Astrocyte of the spinal cord (primary cell): ENCODE results near the gene ERBB4.

Source experiments
- DNase-seq: peaks from one replicate; pipeline ENCODE4 v3.0.0; 2011; ENCODE audit warnings: low read depth, low spot score
- H3K4me3 ChIP-seq: 2 replicates; pipeline ENCODE4 v1.5.1; 2011; ENCODE audit warnings: low read depth, mild to moderate bottlenecking, low read length, moderate library complexity
- in situ Hi-C: cut with HindIII; loops from 2 replicates; pipeline ENCODE4 v1.10.0; 2017; ENCODE audit warnings: low sequenced_read_pairs
- TF ChIP-seq, protein P1 (sequence below): IDR thresholded peaks from 2 replicates; pipeline ENCODE4 v1.5.1; 2012; ENCODE audit warnings: low read depth, mild to moderate bottlenecking, low read length, inconsistent platforms

The ERBB4 gene

DNA sequence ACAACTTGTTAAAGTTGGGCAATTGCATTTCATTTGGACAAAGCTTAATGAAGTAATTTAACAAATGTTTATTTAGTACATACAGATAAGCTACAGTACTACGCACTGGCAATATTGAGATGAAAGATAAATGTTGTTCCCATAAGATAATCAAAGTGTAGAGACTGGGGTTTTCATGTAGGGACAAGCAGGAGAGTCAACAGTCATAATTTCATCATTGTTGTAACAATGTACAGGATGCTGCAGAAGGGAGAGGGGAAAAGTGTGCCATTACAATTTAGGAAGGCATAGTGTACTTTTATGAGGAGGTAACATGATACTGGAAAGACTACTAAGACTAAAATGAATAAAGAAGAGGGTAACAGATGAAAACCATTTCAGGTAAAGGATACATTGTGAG lies 441.6 kb downstream of the ERBB4 start:
- TF ChIP-seq, protein P1, sequence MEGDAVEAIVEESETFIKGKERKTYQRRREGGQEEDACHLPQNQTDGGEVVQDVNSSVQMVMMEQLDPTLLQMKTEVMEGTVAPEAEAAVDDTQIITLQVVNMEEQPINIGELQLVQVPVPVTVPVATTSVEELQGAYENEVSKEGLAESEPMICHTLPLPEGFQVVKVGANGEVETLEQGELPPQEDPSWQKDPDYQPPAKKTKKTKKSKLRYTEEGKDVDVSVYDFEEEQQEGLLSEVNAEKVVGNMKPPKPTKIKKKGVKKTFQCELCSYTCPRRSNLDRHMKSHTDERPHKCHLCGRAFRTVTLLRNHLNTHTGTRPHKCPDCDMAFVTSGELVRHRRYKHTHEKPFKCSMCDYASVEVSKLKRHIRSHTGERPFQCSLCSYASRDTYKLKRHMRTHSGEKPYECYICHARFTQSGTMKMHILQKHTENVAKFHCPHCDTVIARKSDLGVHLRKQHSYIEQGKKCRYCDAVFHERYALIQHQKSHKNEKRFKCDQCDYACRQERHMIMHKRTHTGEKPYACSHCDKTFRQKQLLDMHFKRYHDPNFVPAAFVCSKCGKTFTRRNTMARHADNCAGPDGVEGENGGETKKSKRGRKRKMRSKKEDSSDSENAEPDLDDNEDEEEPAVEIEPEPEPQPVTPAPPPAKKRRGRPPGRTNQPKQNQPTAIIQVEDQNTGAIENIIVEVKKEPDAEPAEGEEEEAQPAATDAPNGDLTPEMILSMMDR, result no peak
- DNase-seq, result no peak
- no peak overlapping the region for H3K4me3 ChIP-seq
- in situ Hi-C loops, result no loop called here

DNA sequence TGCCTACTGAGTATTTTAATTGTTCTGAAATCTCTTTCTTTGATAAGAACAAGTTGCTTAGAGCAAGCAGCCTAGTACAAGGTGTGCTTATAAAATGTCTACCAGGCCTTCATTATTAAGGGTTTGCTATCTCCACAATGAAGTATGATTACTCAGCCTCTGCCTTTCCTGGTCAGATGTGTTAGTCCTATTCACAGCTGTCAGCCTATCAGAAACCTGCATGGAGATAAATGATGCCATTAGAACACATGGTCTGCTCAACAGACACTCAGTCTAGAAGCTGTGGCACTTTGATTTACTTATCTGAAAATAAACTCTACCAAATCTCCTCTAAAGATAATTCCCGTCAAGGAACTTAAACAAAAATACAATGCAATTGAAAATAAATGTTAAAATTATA lies 448.7 kb downstream of the ERBB4 start:
- in situ Hi-C loops, result no loop called here
- no peak overlapping the region for H3K4me3 ChIP-seq
- DNase-seq, result no peak
- TF ChIP-seq, protein P1, result no peak

DNA sequence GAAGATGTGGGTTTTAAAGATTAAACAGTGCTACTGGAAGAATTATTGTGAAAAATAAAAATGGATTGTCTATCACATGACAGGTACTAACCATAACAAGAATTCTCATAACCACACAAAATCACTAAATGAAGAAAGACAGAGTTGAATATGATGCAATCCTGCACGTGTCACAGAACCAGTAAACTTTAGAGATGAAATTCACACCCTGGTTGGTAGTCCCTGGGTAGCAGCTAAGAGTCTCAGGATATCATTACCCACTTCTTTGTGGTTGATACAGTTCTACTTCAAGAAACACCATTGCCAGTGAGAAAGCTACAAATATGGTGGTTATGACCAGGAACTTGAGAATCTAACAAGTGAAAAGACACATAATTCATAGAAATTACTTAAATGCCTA lies 450.2 kb downstream of the ERBB4 start:
- TF ChIP-seq, protein P1, result no peak
- DNase-seq, result no peak
- in situ Hi-C loops, result no loop called here
- H3K4me3 ChIP-seq, result no peak overlapping the region

DNA sequence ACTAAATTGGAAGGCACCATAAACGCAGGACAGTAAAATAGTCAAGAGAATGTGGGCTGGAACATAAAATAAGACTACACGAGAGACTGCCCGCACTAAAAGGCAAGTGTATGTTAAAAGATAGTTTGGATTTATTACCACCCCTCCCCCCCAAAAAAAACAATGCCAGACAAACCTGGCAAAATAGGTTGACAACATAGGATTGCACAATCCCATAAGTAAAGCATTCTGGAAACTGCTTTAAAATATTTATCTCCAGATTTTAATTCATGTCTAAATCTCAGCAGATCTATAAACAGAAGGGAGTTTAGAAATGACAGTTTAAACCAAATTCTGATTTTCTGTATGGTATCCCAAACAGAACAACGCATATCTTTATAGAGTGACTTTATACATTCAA lies 455.1 kb downstream of the ERBB4 start:
- no peak overlapping the region for H3K4me3 ChIP-seq
- in situ Hi-C loops, result no loop called here
- no peak for DNase-seq
- TF ChIP-seq, protein P1, result no peak

GRCh38 chr2:212078103-212078502 lies 460.5 kb downstream of the ERBB4 start:
- no peak overlapping the region for H3K4me3 ChIP-seq

GRCh38 chr2:212076456-212076855 lies 462.1 kb downstream of the ERBB4 start:
- in situ Hi-C loops, result no loop called here
- TF ChIP-seq, protein P1, result no peak
- no peak for DNase-seq
- H3K4me3 ChIP-seq, result no peak overlapping the region

More at GRCh38 chr2:212078103-212078502, 460.5 kb downstream of the ERBB4 start:
- in situ Hi-C loops, result no loop called here
- no peak for DNase-seq
- TF ChIP-seq, protein P1, result no peak

GRCh38 chr2:212073360-212073759 lies 465.2 kb downstream of the ERBB4 start:
- TF ChIP-seq, protein P1, result no peak
- no peak overlapping the region for H3K4me3 ChIP-seq
- in situ Hi-C loops, result no loop called here
- no peak for DNase-seq
